Measurements from ENCODE around the gene CNTRL. TPM values are rescaled to one million over a fixed set of nuclear protein-coding genes. Genes with fewer than 3 reads are reported as not detected.

CNTRL gene
- total RNA-seq, 2 donors from 2014 or later: 11.4 to 31.0 TPM

DNA sequence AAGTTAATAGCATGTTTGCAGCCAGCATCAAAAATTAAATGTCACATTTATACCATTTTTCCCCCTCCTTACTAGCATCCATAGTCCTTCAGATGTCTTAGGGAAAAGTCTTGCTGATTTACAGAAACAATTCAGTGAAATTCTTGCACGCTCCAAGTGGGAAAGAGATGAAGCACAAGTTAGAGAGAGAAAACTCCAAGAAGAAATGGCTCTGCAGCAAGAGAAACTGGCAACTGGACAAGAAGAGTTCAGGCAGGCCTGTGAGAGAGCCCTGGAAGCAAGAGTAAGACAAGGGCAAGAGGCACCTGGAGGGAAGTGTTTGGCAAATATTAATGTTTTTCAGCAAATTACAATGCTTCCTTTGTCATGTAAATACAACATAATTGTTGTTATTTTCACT is 66.6 kb downstream of the CNTRL start:
- TF ChIP-seq, protein P1, sequence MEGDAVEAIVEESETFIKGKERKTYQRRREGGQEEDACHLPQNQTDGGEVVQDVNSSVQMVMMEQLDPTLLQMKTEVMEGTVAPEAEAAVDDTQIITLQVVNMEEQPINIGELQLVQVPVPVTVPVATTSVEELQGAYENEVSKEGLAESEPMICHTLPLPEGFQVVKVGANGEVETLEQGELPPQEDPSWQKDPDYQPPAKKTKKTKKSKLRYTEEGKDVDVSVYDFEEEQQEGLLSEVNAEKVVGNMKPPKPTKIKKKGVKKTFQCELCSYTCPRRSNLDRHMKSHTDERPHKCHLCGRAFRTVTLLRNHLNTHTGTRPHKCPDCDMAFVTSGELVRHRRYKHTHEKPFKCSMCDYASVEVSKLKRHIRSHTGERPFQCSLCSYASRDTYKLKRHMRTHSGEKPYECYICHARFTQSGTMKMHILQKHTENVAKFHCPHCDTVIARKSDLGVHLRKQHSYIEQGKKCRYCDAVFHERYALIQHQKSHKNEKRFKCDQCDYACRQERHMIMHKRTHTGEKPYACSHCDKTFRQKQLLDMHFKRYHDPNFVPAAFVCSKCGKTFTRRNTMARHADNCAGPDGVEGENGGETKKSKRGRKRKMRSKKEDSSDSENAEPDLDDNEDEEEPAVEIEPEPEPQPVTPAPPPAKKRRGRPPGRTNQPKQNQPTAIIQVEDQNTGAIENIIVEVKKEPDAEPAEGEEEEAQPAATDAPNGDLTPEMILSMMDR (IDR thresholded peaks at IDR 0.05): no peak
- Histone ChIP-seq H3K27me3 (replicated peaks; ENCODE audit: insufficient read depth) (no peaks in the 10 kb centered on the region), H3K36me3 (peaks cover 48% of the 10 kb centered on the region), H3K9me3 (no peaks in the 10 kb centered on the region), H3K4me1 (ENCODE audit: control insufficient read depth in 1 of 2, low read depth in 2 of 2) (no peaks in the 10 kb centered on the region), H3K27ac (no peak overlapping the region), H3K4me3 (no peak overlapping the region)
- DNase-seq (ENCODE audit: low spot score) (no peak), ATAC-seq (ENCODE audit: insufficient number of reproducible peaks, low FRiP score, low read depth) (no peak)

DNA sequence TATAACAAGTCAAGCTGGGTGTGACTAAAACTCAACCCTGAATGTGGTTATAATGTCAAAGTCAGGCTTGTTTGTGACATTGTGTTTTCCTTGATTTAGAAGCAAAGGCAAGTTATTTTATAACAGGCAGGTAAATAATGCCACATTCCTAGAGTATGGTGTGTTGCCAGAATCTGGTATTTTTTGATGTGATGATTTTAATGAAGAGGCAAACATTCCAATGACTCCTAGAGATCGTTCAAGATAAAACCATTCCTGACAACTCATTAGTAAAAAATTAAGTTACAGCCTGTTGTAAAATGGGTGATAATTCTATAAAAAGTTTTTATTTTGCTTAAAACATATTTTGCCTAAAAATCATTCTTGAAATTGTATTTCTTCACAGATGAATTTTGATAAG is 67.0 kb downstream of the CNTRL start:
- Histone ChIP-seq H3K9me3 (no peaks in the 10 kb centered on the region), H3K4me3 (no peak overlapping the region), H3K4me1 (ENCODE audit: control insufficient read depth in 1 of 2, low read depth in 2 of 2) (no peaks in the 10 kb centered on the region), H3K27ac (no peak overlapping the region), H3K36me3 (peaks cover 52% of the 10 kb centered on the region), H3K27me3 (replicated peaks; ENCODE audit: insufficient read depth) (no peaks in the 10 kb centered on the region)
- TF ChIP-seq, protein P1 (IDR thresholded peaks at IDR 0.05): no peak
- DNase-seq (ENCODE audit: low spot score) (no peak), ATAC-seq (ENCODE audit: insufficient number of reproducible peaks, low FRiP score, low read depth) (no peak)

DNA sequence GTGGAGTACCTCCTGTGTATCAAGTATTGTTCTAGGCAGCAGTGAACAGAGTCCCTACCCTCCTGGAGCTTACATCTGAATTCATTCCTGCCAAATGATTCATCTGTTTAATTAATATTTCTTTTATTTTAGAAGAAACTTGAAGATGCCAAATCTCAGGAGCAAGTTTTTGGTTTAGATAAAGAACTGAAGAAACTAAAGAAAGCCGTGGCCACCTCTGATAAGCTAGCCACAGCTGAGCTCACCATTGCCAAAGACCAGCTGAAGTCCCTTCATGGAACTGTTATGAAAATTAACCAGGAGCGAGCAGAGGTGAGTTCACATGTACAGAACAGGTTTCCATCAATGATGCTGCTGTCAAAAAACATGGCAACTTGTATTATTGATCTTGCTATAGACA is 69.0 kb downstream of the CNTRL start:
- Histone ChIP-seq H3K9me3 (no peaks in the 10 kb centered on the region), H3K36me3 (peaks cover 65% of the 10 kb centered on the region), H3K4me3 (no peak overlapping the region), H3K27ac (no peak overlapping the region), H3K4me1 (ENCODE audit: control insufficient read depth in 1 of 2, low read depth in 2 of 2) (no peaks in the 10 kb centered on the region), H3K27me3 (replicated peaks; ENCODE audit: insufficient read depth) (no peaks in the 10 kb centered on the region)
- ATAC-seq (ENCODE audit: insufficient number of reproducible peaks, low FRiP score, low read depth) (no peak), DNase-seq (ENCODE audit: low spot score) (no peak)
- TF ChIP-seq, protein P1 (IDR thresholded peaks at IDR 0.05): no peak

DNA sequence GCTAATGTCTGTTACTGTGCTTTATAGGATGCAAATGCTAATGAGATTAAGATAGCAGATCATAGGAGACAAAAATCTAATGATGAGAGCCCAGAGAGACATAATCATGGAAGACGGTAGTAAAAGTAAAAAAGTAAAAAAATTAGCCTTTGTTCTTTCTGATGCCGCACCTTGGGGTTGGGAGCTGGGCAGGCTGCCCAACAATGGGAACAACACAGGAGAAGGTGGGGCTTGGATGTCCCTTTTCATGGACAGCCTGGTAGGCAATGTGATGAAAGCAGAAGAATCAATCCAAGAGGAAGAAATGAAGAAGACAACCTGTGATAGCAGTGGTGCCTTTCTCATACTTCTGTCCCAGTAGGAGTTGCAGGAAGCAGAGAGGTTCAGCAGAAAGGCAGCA is 69.7 kb downstream of the CNTRL start:
- no peak overlapping the region for H3K27ac ChIP-seq
- ATAC-seq (ENCODE audit: insufficient number of reproducible peaks, low FRiP score, low read depth): no peak

DNA sequence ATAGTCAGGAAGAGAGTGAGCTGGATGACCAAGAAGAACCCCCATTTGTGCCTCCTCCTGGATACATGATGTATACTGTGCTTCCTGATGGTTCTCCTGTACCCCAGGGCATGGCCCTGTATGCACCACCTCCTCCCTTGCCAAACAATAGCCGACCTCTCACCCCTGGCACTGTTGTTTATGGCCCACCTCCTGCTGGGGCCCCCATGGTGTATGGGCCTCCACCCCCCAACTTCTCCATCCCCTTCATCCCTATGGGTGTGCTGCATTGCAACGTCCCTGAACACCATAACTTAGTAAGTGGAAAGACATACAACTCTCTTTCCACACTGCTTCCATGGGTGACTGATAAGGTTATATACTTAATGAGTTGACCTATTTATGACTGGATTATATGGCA is 75.4 kb downstream of the CNTRL start:
- TF ChIP-seq, protein P1 (IDR thresholded peaks at IDR 0.05): no peak
- Histone ChIP-seq H3K4me3 (no peak overlapping the region), H3K9me3 (no peaks in the 10 kb centered on the region), H3K27ac (no peak overlapping the region), H3K4me1 (ENCODE audit: control insufficient read depth in 1 of 2, low read depth in 2 of 2) (no peaks in the 10 kb centered on the region), H3K36me3 (peaks cover 37% of the 10 kb centered on the region), H3K27me3 (replicated peaks; ENCODE audit: insufficient read depth) (no peaks in the 10 kb centered on the region)
- DNase-seq (ENCODE audit: low spot score) (no peak), ATAC-seq (ENCODE audit: insufficient number of reproducible peaks, low FRiP score, low read depth) (no peak)

More for the DNA sequence above, 69.7 kb downstream of the CNTRL start:
- Histone ChIP-seq H3K4me1 (ENCODE audit: control insufficient read depth in 1 of 2, low read depth in 2 of 2) (no peaks in the 10 kb centered on the region), H3K27me3 (replicated peaks; ENCODE audit: insufficient read depth) (no peaks in the 10 kb centered on the region), H3K4me3 (no peak overlapping the region), H3K36me3 (peaks cover 64% of the 10 kb centered on the region), H3K9me3 (no peaks in the 10 kb centered on the region)
- DNase-seq (ENCODE audit: low spot score): no peak
- TF ChIP-seq, protein P1 (IDR thresholded peaks at IDR 0.05): no peak
